Thyroid gland (tissue), 4 donors: ENCODE measurements around the gene GPR63.

Experiments
- CTCF ChIP-seq, 6 experiments: fragments of 200-600 bp in 3 of 6; fragments of 450-650 bp in 3 of 6; sonication (generic) in 3 of 6; IDR thresholded peaks; one replicate each; pipeline ENCODE4 v1.5.1; 2016 to 2019; ENCODE audit warnings: antibody characterized with exemption in 6 of 6, mild to moderate bottlenecking in 2 of 6, inconsistent platforms in 1 of 6, moderate library complexity in 1 of 6
- POLR2A ChIP-seq, 2 donors: fragments of 450-650 bp; IDR thresholded peaks; one replicate each; pipeline ENCODE4 v1.6.1; 2017; ENCODE audit warnings: antibody characterized with exemption in 2 of 2, mild to moderate bottlenecking in 2 of 2, moderate library complexity in 1 of 2

- TF ChIP-seq POLR2A (IDR thresholded peaks at IDR 0.05) (no peak), CTCF (IDR thresholded peaks at IDR 0.05) (no peak)
Observed at GRCh38 chr6:96794980-96795379, 42.3 kb downstream of the GPR63 start.
